ENCODE data around the gene C2CD4A.

DNA sequence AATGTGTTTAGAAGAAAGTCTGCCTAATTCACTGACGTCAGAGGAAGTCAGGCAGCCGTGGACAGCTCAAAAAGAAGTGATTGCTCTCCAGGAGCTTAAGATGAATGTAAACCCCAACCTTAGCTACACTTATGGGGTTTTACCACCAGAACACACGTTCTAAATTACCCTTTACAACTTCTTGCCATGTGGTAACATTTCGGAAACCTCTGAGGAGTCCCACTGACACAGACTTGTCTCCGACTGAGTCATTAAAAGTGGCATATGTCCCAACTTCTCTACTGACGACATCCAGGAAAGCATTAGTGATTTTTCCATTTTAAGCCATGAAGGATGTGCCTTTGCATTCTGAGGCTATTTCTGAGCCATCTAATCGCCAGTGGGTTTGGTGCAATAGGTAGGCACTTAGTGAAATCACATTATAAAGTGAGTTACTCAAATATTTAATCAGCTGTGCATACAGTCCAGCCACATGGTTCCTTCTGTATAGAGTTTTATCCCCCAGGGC is 32.4 kb downstream of the C2CD4A start:
- TF ChIP-seq CTCF (IDR thresholded peaks at IDR 0.05) (no peak), RCOR1 (IDR thresholded peaks at IDR 0.05; ENCODE audit: low read depth, low read length) (no peak), RAD21 (conservative IDR thresholded peaks at IDR 0.05 in 1 of 2, IDR thresholded peaks at IDR 0.05 in 1 of 2) (no peak), POLR2A (IDR thresholded peaks at IDR 0.05; ENCODE audit: low read length) (no peak), PBX3 (IDR thresholded peaks at IDR 0.05) (no peak), JUNB (IDR thresholded peaks at IDR 0.05) (no peak; the same call in 1 of the 2 replicates), TP53 (CRISPR knock-in tag; IDR thresholded peaks at IDR 0.05) (no peak), REST (IDR thresholded peaks at IDR 0.05) (no peak), EP300 (IDR thresholded peaks at IDR 0.05) (no peak; a peak in 1 of 5 replicates), ELK1 (IDR thresholded peaks at IDR 0.05; ENCODE audit: low read depth, low read length) (no peak), SMC3 (IDR thresholded peaks at IDR 0.05) (no peak)
- TF ChIP-seq, protein P1, sequence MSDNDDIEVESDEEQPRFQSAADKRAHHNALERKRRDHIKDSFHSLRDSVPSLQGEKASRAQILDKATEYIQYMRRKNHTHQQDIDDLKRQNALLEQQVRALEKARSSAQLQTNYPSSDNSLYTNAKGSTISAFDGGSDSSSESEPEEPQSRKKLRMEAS (IDR thresholded peaks at IDR 0.05): no peak
